GM06990 (cell line): ENCODE data around the gene PHF12.

ENCODE experiments used
- DNase-seq: peaks from one replicate; pipeline ENCODE4 v3.0.0-alpha.2; 2011; ENCODE audit not compliant: insufficient read length; ENCODE audit errors: extremely low read depth
- H3K27me3 ChIP-seq: replicated peaks from 2 replicates; pipeline ENCODE4 v1.6.0; 2011; ENCODE audit warnings: low read length; ENCODE audit not compliant: control insufficient read depth, insufficient read depth
- H3K36me3 ChIP-seq: 2 replicates; pipeline ENCODE4 v1.5.1; 2011; ENCODE audit warnings: low read length; ENCODE audit not compliant: control insufficient read depth, insufficient read depth
- H3K4me3 ChIP-seq: replicated peaks from 2 replicates; pipeline ENCODE4 v1.5.1; 2011; ENCODE audit warnings: low read depth, mild to moderate bottlenecking, control low read depth, low read length
- CTCF ChIP-seq: IDR thresholded peaks from 2 replicates; pipeline ENCODE4 v1.5.1; 2011; ENCODE audit warnings: low read length, control low read depth, mild to moderate bottlenecking, inconsistent platforms; ENCODE audit not compliant: insufficient read depth, poor library complexity, severe bottlenecking

The PHF12 gene

DNA sequence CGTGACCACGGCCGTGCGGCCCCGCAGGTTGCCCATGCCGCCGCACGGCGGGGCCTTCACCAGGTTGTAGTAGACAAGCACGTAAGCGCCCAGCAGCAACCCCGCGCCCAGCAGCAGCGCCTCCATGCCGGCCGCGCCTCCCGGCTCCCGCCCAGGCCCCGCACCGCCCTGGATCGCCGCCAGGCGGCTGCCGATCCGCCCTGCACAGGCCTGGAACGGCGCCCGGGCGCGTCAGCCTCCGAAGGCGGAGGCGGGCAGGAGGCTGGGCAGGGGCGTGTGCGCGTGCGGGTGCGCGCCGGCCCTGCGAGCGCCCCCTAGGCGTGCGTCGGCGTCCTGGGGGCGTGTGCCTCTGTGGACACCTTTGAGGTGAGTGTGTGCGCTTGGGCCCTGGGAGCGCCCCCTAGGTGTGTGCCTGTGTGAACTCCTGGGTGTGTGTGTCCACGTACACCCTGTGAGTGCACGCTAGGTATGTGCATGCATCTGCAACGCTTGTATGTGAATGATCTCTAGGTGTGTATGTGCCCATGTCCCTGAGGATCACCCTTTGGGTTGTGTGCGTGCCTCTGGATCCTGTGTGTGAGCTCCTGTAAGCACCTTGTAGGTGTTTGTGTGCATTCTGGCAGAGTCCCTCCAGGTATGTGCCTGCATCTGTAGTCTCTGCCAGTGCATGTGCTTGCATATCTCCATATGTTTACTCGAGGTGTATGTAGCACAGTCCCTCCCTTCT is 48.3 kb downstream of the PHF12 start, which contains the start of gene DHRS13:
DHRS13 (minus strand) TSS at position 261 of the 727 bp plus-strand sequence; CDS start at position 126, 135 bp downstream.
- peak; percentile 98 for DNase-seq
- Histone ChIP-seq H3K4me3 (peak within 1 kb of the TSS; percentile 56), H3K36me3 (peaks cover 9% of the 10 kb centered on the region), H3K27me3 (no peaks in the 10 kb centered on the region)
- peak; percentile 95 for TF ChIP-seq CTCF

DNA sequence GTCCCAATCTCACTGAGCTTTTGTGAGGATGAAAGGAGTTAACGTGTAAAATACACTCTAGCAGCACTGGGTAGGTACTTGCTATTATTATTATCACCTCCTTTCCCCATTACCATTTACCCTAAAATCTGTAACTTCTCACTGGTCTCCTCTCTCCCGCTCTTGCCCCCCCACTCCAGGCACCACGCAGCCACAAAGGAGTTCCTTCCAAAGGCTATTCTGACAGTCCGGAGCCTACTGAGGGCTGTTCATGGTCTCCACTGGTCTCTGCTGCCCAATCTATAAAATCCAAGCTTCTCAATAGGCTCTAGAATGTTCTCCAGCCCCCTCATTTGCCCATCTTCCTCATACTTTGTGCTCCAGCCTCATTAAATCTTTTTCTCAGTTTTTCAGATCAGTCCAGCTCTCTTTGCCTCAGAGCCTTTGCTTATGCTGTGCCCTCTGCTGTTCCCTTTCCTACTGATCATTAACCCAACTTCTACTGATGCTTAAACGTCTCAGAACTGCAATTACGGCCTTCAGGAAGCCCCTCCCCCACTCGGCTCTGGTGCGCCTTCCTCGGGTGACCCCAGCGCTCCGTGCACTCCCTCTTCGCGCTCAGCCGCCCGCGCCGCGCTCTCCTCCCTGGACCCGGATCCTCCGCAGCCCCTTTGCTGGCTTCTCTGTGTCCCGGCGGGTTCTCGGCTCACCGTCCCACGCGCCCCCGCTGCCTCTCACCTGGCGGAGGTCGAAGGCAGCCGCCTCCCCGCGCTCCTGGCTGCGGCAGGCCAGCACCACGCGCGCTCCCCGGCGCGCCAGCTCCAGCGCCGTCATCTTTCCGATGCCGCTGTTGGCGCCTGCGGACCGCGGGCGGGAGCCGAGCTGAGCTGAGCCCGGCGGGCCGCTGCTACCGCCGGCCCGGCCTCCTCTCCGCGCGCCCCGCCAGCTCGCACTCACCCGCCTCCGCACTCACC is 49.2 kb downstream of the PHF12 start:
- H3K27me3 ChIP-seq = no peaks in the 10 kb centered on the region
- DNase-seq = no peak
- no peak for TF ChIP-seq CTCF
- H3K36me3 ChIP-seq = peaks cover 8% of the 10 kb centered on the region
- H3K4me3 ChIP-seq = peak overlapping the region; percentile 56

- Histone ChIP-seq H3K4me3 (no peak overlapping the region; the same call in 1 of the 2 replicates), H3K27me3 (no peaks in the 10 kb centered on the region), H3K36me3 (peaks cover 2% of the 10 kb centered on the region)
- TF ChIP-seq CTCF = no peak
- DNase-seq = no peak
These were observed 50.2 kb downstream of the PHF12 start for GRCh38 chr17:28900986-28901726.

GRCh38 chr17:28899212-28899815 is 52.0 kb downstream of the PHF12 start:
- no peak for TF ChIP-seq CTCF
- no peak overlapping the region for H3K4me3 ChIP-seq
- H3K27me3 ChIP-seq = no peaks in the 10 kb centered on the region
- no peak for DNase-seq
- H3K36me3 ChIP-seq = no peaks in the 10 kb centered on the region

- TF ChIP-seq CTCF = no peak
- DNase-seq = no peak
- no peak overlapping the region for H3K4me3 ChIP-seq
- no peaks in the 10 kb centered on the region for H3K36me3 ChIP-seq
- H3K27me3 ChIP-seq = no peaks in the 10 kb centered on the region
These were observed 52.8 kb downstream of the PHF12 start for GRCh38 chr17:28898527-28898955.
